Right forelimb (tissue), 1 donor: ENCODE measurements around the gene CRKL.

ENCODE experiments used
- DNase-seq: peaks from one replicate; pipeline ENCODE4 v3.0.0-alpha.2; 2018

CRKL gene

DNA sequence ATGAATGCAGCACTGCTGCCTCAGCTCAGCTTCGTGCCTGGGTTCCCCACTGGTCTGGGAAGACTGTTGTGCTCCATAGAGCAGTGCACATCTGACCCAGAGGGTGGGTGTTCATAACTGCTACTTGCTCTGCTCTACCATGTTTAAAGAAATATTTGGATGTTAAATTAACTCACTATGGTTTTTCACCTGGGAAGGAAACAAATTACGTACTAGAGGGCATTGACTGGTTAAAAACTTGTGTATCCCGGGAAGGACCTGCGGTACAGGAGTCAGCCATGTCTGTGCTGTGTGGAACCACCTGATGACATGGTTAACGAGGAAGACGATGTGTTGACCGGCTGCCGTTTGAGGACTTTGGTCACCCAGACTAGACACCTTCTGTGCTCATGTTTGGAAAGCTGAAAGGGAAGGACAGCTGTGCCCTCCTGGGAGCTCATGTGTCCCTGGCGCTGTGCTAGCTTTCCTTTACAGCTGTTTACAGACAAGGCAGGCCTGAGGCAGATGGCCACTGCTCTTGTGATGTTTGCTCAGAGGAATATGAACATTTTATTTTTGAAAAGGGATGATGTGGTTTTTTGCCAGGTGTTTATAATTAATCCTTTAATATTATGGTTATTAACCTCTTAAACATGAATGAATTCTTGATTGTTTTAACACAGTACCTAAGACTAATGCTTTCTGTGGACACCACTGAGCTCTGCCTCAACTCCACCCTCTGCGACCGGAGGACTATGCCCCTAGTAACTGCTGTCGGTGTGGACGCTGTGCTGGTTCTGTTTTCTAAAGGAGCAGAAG lies 35.5 kb downstream of the CRKL start:
- no peak for DNase-seq

DNA sequence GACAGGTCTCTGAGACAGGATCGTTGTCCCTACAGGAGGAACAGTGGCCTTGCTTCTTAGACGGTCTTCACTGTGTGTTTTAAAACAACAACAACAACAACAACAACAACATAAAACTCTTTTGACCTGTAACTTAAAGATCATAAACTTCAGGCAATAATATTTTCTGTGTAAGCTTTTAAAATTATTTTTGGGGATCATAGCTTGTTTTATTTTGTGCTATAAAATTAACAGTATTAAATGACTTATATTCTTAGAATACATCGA lies 36.1 kb downstream of the CRKL start:
- no peak for DNase-seq

DNA sequence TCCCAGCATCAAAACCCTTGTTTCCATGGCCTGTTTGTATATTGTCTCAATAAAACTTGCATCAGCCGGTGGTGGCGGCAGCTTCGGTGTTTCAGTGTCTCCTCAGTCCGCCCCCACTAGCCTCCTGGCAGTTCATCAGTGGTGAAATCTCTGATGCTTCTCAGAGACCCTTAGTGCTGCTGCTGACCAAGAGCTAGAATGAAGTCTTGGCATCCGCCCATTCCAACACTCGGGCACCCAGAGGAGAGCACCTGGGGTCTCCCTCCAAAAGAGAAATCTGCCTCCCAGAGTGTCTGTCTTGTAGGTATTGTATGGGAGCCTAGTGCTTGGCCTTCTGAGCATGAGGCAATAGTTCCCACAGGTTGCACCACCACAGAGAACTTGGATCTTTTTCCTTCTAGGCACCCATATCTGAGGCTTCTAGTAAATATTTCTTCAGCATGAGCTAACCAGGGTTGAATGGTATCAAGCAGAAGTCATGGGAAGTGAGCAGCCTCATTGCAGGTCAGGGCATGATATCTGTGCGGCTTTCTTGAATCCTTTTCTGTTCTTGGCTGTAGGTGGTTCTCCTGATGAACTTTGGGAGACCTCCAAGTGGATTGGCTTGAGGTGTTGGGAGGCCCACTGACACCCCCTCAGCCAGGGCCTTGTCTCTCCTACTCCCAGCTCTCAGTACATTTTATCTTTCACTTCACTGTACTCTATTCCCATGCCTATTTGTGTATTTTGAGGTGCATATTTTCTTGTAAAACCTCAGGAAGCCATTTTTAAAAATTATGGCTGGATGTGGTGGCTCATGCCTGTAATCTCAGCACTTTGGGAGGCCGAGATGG lies 36.7 kb downstream of the CRKL start:
- DNase-seq: no peak

DNA sequence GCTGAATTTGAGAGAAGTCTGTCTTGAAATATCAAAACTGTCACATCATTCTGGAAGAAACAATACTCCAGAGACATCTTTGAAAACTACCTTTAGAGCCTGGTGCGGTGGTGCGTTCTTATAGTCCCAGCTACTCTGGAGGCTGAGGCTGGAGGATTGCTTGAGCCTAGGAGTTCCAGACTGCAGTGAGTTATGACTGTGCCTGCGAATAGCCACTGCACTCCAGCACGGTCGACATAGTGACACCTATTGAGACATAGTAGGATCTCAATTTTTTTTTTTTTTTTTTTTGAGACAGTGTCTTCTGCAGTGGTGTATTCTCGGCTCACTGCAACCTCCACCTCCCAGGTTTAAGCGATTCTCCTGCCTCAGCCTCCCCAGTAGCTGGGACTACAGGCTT lies 38.3 kb downstream of the CRKL start:
- DNase-seq: no peak

DNA sequence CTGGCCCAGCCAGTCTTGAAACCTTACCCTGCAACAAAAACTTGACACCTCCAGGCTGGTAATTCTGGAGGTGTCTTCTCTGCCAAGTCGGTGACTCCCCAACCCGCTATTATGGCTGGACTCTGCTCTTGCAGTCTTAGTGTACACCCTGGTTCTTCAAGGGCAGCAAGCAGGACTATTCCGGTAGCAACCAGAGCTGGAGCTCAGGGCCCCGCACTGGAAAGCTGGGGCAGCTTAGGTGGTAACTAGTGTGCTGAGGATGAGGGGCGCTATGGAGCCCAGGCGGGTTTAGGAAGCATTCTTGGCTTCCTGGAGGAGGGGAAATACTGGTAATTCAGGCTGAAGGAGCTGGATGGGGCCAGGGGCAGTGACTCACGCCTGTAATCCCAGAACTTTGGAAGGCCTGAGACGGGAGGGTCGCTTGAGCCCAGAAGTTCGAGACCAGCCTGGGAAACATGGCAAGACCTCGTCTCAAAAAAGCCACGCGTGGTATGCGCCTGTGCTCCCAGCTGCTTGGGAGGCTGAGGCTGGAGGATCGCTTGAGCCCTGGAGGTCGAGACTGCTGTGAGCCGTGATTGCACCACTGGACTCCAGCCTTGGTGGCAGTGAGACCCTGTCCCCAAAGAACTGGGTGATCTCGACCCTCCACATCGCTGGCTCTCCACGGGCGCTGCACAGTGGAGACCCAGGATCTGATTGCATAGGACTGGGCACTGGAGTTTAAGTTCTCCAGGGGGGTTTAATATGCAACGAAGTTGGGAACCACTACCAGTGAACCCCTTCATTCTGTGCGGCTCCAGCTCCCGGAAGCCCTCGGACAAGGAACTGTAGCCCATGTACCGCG lies 39.3 kb downstream of the CRKL start:
- DNase-seq: no peak

DNA sequence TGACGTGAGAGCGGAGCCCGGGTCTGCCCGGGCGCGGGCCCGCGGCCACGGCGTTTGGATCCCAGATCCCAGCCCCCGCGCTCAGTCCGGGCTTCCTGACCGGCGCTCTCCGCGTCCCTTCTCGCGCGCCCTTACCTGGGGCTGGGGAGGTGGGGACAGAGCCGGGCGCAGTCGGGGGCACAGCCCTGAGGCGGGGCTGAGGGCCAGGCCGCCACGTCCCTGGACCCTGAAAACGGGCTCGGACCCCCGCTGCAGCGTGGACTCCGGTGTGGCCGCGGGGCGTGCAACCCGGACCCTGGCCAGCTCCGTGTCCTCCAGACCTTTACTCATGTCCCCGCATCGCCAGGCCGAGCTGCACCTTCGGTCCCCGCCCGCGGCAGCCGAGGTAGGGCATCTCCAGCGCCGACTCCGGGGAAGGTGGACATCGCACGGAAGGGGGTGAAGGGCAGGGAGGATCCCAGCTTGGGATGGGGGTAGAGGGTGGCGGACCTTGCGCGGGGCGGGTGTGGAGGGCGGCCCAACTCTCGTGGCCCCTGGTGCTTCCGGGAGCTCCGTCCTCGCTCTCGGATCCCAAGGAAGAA lies 40.0 kb downstream of the CRKL start:
- peak; percentile 50 for DNase-seq

DNA sequence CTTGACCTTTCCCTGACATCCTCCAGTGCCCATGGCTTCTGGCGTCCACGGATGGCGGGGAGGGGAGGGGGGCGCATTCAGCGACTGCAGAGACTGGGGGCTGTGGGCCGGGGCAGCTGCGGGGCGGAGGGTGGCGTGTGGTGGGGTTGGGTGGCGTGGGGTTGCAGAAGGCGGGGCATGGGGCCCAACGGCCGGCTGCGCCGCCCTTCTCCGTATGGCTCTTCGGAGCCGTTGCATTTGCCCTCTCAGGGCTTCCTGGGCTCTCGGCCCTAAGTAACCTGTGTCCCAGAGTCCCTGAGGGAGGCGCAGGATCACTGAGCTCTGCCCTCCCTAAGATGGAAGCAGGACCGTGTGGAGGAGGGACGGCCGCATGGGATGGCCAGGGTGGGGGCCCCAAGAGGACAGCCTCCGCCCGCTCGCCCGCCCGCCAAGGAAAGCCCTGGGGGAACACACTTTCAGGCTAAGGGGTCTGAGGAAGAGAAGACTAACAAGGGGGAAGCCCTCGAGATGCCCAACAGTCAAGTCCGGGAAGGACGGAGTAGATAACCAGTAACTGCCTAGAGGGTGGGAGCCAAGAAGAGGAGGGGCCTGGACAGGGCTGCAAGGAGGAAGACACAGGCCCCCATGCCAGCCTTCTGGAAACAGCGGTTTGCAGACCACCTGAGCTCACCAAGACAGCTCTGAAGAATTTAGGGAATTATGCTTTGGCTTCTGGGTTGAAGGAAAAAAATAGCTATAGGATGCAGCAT lies 40.6 kb downstream of the CRKL start:
- DNase-seq: no peak

DNA sequence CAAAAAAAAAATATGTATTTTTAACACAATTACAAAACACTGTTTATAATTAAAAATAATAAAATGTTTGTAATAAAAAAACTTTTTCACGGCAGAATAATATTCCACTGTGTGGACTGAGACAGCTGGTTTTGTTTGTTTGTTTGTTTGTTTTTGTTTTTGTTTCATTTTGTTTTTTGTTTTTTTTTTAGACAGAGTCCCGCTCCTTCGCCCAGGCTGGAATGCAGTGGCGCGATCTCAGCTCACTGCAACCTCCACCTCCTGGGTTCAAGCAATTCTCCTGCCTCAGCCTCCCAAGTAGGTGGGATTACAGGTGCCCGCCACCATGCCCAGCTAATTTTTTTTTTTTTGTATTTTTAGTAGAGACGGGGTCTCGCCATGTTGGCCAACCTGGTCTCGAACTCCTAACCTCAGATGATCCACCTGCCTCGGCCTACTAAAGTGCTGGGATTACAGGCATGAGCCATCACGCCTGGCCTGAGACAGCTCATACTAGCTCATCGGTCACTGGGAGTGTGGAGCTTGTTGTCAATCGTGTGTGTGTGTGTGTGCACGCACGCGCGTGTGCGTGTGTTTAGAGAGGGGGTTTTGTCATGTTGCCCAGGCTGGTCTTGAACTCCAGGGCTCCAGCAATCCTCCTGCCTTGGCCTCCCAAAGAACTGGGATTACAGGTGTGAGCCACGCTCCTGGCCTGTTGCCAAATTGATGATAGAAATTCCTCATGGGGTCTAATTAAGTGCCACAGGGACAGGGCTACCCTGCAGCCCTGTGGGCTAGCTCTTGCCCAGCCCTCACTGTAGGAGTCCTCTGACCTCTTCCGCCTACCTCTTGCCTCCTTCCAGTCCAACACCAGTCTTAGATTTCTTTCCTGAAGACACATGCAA lies 42.6 kb downstream of the CRKL start:
- DNase-seq: no peak

DNA sequence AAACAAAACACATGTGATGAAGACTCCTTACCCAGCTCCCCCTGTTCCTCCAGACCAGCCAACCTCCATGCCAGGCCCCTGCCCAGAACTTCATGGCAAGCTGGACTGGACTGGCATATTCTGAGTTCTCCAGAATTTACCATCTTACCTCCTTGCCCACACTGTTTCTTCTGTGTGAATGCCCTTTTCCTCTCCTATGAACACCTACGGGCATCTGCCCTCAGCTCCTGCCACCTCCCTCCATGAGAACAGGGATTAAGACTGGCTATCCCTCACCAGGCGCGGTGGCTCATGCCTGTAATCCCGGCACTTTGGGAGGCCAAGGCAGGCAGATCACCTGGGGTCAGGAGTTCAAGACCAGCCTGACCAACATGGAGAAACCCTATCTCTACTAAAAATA lies 43.4 kb downstream of the CRKL start:
- no peak for DNase-seq

DNA sequence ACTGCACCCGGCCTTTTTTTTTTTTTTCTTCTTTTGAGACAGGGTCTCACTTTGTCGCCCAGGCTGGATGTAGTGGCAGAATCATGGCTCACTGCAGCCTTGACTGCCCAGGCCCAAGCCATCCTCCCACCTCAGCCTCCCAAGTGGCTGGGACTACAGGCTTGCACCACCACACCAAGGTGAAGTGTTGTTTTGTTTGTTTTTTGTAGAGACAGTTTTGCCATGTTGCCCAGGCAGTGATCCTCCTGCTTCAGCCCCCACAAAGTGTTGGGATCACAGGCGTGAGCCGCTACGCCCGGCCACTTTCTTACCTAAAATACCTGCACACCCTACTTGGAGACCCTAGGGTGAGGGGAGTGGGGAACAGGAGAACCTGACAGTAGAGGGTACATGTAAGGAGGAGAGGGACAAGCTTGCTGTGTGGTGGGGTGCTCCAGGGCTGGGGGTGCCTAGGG lies 45.3 kb downstream of the CRKL start:
- DNase-seq: no peak

DNA sequence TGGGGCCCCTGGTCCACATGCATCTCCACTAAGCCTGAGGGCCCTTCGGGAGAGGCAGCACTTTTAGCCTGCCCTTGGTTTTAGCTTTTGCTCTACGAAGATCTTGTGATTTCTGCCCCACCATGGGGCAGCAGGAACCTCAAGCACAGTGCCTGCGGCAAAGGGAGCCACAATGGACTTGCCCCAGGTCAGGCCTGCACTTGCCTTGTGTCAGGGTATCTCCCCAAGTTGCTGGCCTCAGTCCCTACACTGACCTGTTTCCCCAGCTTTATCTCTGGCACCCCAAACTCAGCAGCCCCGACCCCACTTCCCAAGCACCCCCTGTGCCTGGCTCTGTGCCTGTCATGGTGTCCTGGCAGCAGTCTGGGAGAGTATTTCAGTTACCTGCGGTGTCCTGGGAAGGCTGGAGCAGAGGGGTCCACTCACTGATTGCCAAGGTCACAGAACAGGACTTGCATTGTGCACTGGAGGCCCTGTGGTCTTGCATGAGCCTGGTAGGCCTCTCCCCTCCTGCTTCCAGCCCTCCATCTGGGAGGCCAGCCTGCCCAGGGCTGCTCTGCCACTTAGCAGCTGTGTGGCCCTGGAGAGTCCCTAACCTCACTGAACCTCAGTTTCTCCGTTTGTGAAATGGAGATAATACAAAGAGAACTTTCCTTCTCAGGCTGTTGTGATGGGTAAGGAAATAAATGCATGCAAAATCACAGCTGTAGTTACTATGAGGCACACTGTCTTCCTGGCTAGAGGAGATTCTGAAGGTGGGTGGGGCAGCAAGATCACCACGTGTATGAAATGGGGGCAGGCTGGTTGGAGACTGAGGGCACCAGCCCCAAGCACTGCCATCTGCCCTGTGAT lies 46.2 kb downstream of the CRKL start:
- DNase-seq: no peak

DNA sequence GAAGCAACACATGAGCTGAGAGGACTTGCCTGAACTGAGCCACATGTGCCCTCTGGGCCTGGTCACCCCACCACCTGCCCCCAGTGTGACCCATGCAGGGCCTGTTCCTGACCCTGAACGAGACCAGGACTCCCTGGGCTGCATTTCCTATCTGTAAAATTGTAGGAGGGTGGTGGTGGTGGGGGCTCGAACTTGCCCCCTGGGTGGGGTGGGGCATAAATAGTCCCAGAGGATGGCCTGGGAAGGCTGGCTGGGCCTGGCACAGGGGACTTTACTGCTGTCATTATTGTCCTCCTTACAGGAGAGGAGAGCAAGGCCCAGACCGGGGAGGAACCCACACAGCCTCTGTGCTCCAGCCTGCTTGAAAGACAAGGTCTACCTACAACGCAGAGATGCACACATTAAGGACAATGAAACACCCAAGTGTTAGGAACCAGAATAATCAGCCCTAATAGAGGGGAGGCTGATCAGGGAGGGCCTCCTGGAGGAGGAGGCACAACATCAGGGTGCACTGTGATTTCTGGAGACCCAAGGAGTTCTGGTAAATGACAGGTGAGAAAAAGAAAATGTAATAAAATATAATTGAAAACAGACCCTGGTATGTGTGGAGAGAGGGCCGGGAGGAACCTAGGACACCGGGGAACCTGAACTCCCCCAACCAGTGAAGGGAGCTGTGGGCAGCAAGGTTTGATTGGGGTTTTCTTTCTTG lies 47.0 kb downstream of the CRKL start:
- no peak for DNase-seq

DNA sequence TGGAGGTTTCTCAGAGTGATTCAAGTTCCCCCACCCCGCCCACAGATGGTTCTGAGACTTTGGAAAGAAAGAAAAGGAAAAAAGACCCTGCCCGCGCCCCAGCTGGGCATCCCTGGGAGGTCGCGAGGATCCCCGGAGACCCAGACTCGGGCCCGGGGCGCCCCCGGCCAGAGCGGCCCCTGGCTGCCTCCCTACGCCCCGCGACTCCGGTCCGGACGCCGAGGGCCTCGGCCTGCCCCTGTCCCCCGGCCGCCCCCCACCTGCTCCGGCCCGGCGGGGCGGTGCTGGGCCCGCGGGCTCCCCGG lies 47.5 kb downstream of the CRKL start:
- DNase-seq: no peak

DNA sequence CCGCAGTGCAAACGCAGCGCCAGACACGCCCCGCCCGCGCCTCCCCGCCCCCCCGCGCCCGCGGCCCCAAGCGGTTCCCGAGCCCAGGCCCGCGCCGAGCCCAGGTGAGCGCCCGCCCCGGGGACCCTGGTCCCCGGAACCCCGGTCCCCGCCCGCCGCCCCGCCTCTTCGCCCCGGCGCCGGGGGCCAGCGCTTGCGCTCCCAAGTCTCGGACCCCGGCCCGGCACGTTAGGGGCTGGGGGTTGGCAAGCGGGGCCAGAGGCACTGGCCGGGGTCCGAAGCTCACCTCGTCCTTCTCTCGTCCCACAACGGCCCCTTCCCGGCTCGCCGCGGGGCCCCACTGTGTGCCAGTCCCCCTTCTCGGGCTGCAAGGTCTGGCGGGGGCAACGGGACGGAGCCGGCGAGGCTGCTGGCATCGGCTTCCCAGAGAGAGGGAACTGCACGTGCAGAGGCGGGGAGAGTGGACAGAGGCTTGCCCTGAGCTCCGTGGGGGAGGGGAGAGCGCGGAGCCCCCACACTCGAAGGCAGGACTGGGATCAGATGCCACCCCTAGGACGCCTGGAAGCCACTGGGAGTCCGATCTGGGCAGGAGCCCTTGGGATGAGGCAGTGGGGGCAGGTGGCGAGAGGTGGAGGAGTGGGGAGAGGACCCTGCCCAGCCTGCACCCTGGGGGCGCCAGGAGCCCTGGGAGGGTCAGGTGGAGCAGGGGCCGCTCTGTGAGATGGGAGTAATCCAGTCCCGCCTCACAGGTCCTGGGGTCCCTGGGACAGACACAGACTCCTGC lies 48.1 kb downstream of the CRKL start:
- DNase-seq: no peak

DNA sequence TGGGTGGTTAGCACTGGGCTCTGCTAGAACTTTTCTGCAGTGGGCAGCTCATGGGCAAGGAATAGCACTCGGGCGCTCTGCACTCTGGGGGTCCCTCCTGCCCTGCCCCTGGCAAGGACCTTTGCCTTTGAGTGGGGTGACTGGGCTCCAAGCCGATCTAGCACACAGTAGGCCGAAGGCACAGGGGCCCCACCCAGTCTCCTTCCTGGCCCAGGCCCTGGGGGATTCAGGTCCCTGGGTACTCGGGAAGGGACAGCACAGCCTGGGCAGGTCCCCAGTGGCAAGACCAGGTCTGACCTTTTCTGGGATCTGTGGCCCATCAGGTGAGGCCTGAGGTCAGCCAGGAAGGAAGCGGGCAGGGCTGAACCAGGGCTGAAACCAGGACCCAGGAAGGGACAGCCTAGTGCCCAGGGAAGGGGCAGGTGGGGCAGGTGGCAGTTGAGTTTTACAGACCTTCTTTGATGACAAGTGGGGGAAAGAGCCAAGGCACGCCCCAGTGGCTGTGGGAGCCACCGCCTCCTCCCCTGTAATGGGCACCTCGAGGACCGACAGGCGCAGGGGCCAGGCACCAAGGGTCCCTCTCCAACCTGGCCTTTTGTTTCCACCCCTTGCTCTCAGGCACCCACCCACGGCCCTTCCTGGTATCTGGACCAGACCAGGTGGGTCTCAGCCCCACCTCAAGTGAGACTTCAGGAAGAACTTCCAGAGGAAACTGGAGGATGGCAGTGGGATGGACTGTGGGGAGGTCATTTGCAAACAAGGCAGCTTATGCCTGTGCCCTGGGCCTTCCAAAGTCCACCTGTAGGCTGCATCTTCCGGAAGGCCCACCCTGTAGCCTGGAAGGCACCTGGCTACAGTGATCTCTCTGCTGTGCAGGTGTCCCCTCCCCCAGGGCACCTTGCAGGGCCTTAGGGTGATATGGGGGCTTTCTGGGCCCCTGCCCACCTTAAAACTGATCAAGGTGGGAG lies 49.0 kb downstream of the CRKL start:
- no peak for DNase-seq

DNA sequence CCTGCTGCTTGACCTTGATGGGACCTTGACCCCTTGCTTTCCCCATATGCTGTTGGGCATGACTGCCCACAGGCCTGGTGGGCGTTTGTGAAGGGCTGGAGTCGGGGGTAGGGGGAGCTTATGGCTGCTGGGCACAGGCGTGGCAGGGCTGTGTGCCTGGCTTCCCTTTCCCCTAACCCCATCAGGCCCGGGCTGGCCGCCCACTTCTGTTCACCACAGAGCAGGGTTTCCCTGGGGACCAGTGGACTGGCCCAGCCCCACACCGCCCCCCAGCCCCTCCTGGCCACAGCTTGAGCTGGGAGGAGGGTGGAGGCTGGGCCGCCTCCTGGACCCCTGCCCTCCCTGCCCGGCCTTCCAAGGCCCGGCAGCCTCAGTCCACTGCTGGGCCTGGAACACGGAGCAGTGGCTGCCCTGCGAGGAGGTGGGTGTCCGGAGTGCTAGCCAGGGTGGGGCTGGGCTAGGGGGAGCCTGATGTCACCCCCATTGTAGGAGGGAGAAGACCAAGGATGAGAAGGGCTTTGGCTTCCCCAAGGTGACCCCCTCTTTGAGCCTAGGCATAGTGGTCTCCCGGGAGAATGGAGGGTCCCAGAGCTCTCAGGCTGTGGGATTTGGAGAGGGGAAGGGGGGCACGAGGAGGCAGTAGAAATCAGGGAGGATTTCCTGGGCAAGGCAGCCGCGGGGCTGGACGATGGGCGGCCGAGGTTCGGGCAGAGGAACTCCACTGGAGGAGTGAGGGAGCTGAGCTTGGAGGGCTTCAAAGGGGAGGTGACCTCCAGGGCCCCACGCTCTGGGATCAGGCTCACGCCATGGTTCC lies 49.9 kb downstream of the CRKL start, which contains the start of gene AIFM3:
AIFM3 (plus strand) TSS at position 373 of the 814 bp plus-strand sequence. CDS start 690 bp downstream, outside the sequence.
- no peak for DNase-seq
